Endothelial cell of umbilical vein (primary cell): ENCODE results near the gene FBXL17. TPM values are rescaled to one million over a fixed set of nuclear protein-coding genes. Genes with fewer than 3 reads are reported as not detected.

Experiments used
- BruUV-seq: library from RNA; stranded (reverse); fragments of 400-500 nt; replicated peaks from 2 replicates; lab custom pipeline; 2021; lab: Mats Ljungman, UMichigan
- CTCF ChIA-PET: fragments of 300-600, 350-600 bp; sonication (Branson Sonifier 250); formaldehyde crosslinking; loops from one replicate; lab custom pipeline; 2021; ENCODE audit warnings: antibody characterized with exemption, inconsistent platforms; lab: Charles Lee
- POLR2A ChIA-PET: fragments of 300-600, 350-600 bp; sonication (Branson Sonifier 250); formaldehyde crosslinking; loops from one replicate; lab custom pipeline; 2021; ENCODE audit warnings: antibody characterized with exemption, inconsistent platforms; lab: Charles Lee
- DNase-seq: peaks from one replicate; pipeline ENCODE4 v3.0.0-alpha.2; 2011; ENCODE audit warnings: low read depth, low spot score
- FAIRE-seq: peaks from 2 replicates; lab custom pipeline; 2011; peaks lifted over from hg19 to GRCh38; lab: Jason Lieb, UNC
- H2AFZ ChIP-seq: 2 replicates; pipeline ENCODE4 v1.6.0; 2012; ENCODE audit warnings: low read depth, low read length, control low read depth, inconsistent platforms
- H3K27ac ChIP-seq: 2 replicates; pipeline ENCODE4 v1.5.1; 2011; ENCODE audit warnings: low read depth, mild to moderate bottlenecking, control low read depth, low read length, moderate library complexity; ENCODE audit not compliant: insufficient read depth
- H3K27me3 ChIP-seq, 2 experiments: 2 replicates each; pipeline versions ENCODE4 v1.6.0 to v1.6.1; 2011; ENCODE audit warnings: low read length in 2 of 2, mixed read lengths in 1 of 2; ENCODE audit not compliant: control insufficient read depth in 2 of 2, insufficient read depth in 2 of 2
- H3K36me3 ChIP-seq, 2 experiments: 2 replicates in 1 of 2; 3 replicates in 1 of 2; pipeline ENCODE4 v1.5.1; 2011; ENCODE audit warnings: low read length in 2 of 2, mild to moderate bottlenecking in 1 of 2, moderate library complexity in 1 of 2; ENCODE audit not compliant: control insufficient read depth in 2 of 2, insufficient read depth in 2 of 2; ENCODE audit errors: extremely low read depth in 1 of 2
- H3K4me1 ChIP-seq: 3 replicates; pipeline ENCODE4 v1.5.1; 2011; ENCODE audit warnings: mild to moderate bottlenecking, low read length; ENCODE audit not compliant: control insufficient read depth, insufficient read depth; ENCODE audit errors: extremely low read depth
- H3K4me2 ChIP-seq: 2 replicates; pipeline ENCODE4 v1.6.1; 2011; ENCODE audit warnings: low read length, control low read depth, mixed read lengths; ENCODE audit not compliant: insufficient read depth
- H3K4me3 ChIP-seq, 3 experiments: fragments of 200-600 bp in 1 of 3; sonication (generic), shearing (Covaris generic) in 1 of 3; replicated peaks in 1 of 3; 2 replicates each; pipeline ENCODE4 v1.5.1; 2011 to 2016; ENCODE audit warnings: control low read depth in 3 of 3, low read length in 3 of 3, mild to moderate bottlenecking in 2 of 3, inconsistent platforms in 1 of 3, low read depth in 1 of 3, moderate library complexity in 1 of 3; ENCODE audit not compliant: insufficient read depth in 1 of 3
- H3K79me2 ChIP-seq: 2 replicates; pipeline ENCODE4 v1.6.0; 2012; ENCODE audit warnings: low read length, inconsistent platforms; ENCODE audit not compliant: control insufficient read depth, insufficient read depth
- H3K9ac ChIP-seq: replicated peaks from 2 replicates; pipeline ENCODE3; 2011; ENCODE audit warnings: low read length, control low read depth; ENCODE audit not compliant: insufficient read depth; ENCODE audit errors: extremely low read depth
- H3K9me1 ChIP-seq: replicated peaks from 3 replicates; pipeline ENCODE4 v1.6.0; 2011; ENCODE audit warnings: mild to moderate bottlenecking, low read length; ENCODE audit not compliant: control insufficient read depth, insufficient read depth; ENCODE audit errors: extremely low read depth
- H3K9me3 ChIP-seq: replicated peaks from 2 replicates; pipeline ENCODE4 v1.5.1; 2012; ENCODE audit warnings: low read length, inconsistent platforms; ENCODE audit not compliant: control insufficient read depth, insufficient read depth
- H4K20me1 ChIP-seq: replicated peaks from 2 replicates; pipeline ENCODE3; 2011; ENCODE audit warnings: mild to moderate bottlenecking, low read length; ENCODE audit not compliant: control insufficient read depth, insufficient read depth; ENCODE audit errors: extremely low read depth
- GATA2 ChIP-seq: IDR thresholded peaks from 2 replicates; pipeline ENCODE4 v1.7.0; 2011; ENCODE audit warnings: low read depth, mild to moderate bottlenecking, moderate library complexity, mixed read lengths, low read length; ENCODE audit not compliant: insufficient read length, insufficient read depth
- MYC ChIP-seq: IDR thresholded peaks from one replicate; pipeline ENCODE4 v1.6.1; 2011; ENCODE audit warnings: mild to moderate bottlenecking, low read depth, low read length
- dilution Hi-C: fragments of 300-500 bp; cut with MboI; formaldehyde crosslinking; loops from one replicate; pipeline ENCODE4 v1.15.0; 2019; ENCODE audit warnings: low sequenced_read_pairs; ENCODE audit not compliant: extremely low pct_ligation_motif_present
- intact Hi-C: fragments of 100-400 bp; cut with micrococcal nuclease; formaldehyde crosslinking; loops from one replicate; pipeline ENCODE4 v1.10.0; 2022
- polyA plus RNA-seq, 4 experiments: library from polyadenylated mRNA; depleted of rRNA in 3 of 4; stranded (reverse) in 3 of 4; unstranded in 1 of 4; fragments of >200 nt; gene quantifications; 2 replicates each; pipeline versions ENCODE4 v1.2.1 to v1.2.3, GENCODE V29; 2011 to 2012; ENCODE audit warnings: missing spikeins in 1 of 4
- total RNA-seq: library from RNA; stranded (reverse); gene quantifications from 2 replicates; pipeline ENCODE4 v1.2.3, GENCODE V29; 2021
- TF ChIP-seq, protein P1 (sequence below), 2 donors: IDR thresholded peaks; 1 replicate in 1 of 2; 2 replicates in 1 of 2; pipeline ENCODE4 v1.5.1; 2011; ENCODE audit warnings: low read length in 2 of 2, mild to moderate bottlenecking in 2 of 2, moderate library complexity in 2 of 2, control low read depth in 1 of 2, inconsistent platforms in 1 of 2, low read depth in 1 of 2; ENCODE audit not compliant: insufficient read depth in 1 of 2; ENCODE audit errors: extremely low read depth in 1 of 2
- TF ChIP-seq, protein P2 (sequence below): IDR thresholded peaks from 2 replicates; pipeline ENCODE4 v1.6.1; 2011; ENCODE audit not compliant: insufficient read depth, insufficient read length

The FBXL17 gene
- total and polyA plus RNA-seq, 2 donors (not counting 3 experiments of a cell fraction or from before 2014, with no cell fraction given), result 2.7 to 8.8 TPM

DNA sequence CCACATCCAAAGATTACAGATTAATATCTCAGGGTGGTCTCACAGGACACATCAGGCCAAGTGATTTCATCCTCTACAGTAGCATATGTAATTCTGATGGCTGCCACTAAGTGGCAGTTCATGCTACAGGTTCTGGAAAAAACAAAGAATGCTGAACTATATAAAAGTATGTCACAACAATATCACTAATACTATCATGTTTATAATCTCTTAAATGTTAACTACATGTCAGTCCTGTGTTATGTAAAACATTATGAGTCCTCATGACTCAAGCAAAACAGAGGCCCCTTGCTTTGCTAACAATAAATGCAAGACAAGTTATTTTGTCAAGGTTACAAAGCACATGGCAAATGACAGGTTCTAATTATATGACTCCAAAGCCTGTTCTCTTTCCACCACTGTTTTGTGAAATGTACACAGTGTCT lies 233.2 kb downstream of the FBXL17 start:
- no peaks in the 10 kb centered on the region for H3K9me1 ChIP-seq
- CTCF ChIA-PET, result interaction anchor here (0.6 to 2.5 kb wide), 4 partner anchors 12 to 197 kb away, joined by 3 to 16 read pairs (median 4); no protein-coding TSS in a partner anchor
- BruUV-seq, result no TSS peak
- H4K20me1 ChIP-seq, result no peaks in the 10 kb centered on the region
- FAIRE-seq, result peak; percentile 8
- H3K27me3 ChIP-seq, result no peaks in the 10 kb centered on the region
- H3K4me1 ChIP-seq, result no peaks in the 10 kb centered on the region
- DNase-seq, result peak; percentile 49
- no peak overlapping the region for H3K27ac ChIP-seq
- intact Hi-C loops, result loop anchor here (1.0 kb wide), 1 partner anchor 197 kb away; no protein-coding TSS in a partner anchor
- no peak overlapping the region for H3K4me3 ChIP-seq
- TF ChIP-seq MYC, result no peak
- no peak for TF ChIP-seq GATA2
- TF ChIP-seq, protein P1, sequence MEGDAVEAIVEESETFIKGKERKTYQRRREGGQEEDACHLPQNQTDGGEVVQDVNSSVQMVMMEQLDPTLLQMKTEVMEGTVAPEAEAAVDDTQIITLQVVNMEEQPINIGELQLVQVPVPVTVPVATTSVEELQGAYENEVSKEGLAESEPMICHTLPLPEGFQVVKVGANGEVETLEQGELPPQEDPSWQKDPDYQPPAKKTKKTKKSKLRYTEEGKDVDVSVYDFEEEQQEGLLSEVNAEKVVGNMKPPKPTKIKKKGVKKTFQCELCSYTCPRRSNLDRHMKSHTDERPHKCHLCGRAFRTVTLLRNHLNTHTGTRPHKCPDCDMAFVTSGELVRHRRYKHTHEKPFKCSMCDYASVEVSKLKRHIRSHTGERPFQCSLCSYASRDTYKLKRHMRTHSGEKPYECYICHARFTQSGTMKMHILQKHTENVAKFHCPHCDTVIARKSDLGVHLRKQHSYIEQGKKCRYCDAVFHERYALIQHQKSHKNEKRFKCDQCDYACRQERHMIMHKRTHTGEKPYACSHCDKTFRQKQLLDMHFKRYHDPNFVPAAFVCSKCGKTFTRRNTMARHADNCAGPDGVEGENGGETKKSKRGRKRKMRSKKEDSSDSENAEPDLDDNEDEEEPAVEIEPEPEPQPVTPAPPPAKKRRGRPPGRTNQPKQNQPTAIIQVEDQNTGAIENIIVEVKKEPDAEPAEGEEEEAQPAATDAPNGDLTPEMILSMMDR (IDR thresholded peaks at IDR 0.05; ENCODE audit: extremely low read depth in 1 of 2, insufficient read depth in 1 of 2, low read depth in 1 of 2, low read length in 2 of 2), result peak; percentile 28 to 35
- TF ChIP-seq, protein P2, sequence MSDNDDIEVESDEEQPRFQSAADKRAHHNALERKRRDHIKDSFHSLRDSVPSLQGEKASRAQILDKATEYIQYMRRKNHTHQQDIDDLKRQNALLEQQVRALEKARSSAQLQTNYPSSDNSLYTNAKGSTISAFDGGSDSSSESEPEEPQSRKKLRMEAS, result no peak
- no peak overlapping the region for H3K4me2 ChIP-seq
- H3K79me2 ChIP-seq, result no peaks in the 10 kb centered on the region
- dilution Hi-C loops, result no loop called here
- H3K9ac ChIP-seq, result no peak overlapping the region
- no peaks in the 10 kb centered on the region for H3K36me3 ChIP-seq
- no peaks in the 10 kb centered on the region for H3K9me3 ChIP-seq
- POLR2A ChIA-PET, result no interaction called here
- H2AFZ ChIP-seq, result no peak overlapping the region

DNA sequence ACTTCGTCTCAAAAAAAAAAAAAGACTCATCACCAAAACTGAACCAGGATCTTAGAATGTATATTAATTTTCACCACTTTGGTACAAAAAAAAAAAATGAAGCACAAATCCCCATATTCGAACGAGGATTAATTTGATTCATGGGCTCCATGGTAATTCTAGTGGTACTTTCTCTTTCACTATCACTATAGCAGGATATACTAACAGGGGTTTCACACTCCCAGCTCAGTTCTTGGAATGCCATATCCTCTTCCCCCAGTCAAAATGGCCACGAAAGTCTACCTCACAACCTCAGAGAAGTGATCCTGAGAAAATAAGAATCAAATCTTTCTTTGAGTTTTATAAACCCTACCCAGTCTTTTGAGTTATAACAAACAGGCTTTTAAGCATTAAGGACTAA lies 235.7 kb downstream of the FBXL17 start:
- H3K9me3 ChIP-seq, result no peaks in the 10 kb centered on the region
- TF ChIP-seq, protein P2, result no peak
- TF ChIP-seq, protein P1 (IDR thresholded peaks at IDR 0.05; ENCODE audit: extremely low read depth in 1 of 2, insufficient read depth in 1 of 2, low read depth in 1 of 2, low read length in 2 of 2), result no peak
- DNase-seq (no peak), FAIRE-seq (no peak)
- H3K4me3 ChIP-seq, result no peak overlapping the region
- intact Hi-C loops, result no loop called here
- dilution Hi-C loops, result no loop called here
- no TSS peak for BruUV-seq
- H3K4me1 ChIP-seq, result no peaks in the 10 kb centered on the region
- H3K36me3 ChIP-seq, result no peaks in the 10 kb centered on the region
- no peaks in the 10 kb centered on the region for H4K20me1 ChIP-seq
- ChIA-PET POLR2A (no interaction called here), CTCF (no interaction called here)
- H2AFZ ChIP-seq, result no peak overlapping the region
- H3K9me1 ChIP-seq, result no peaks in the 10 kb centered on the region
- H3K27me3 ChIP-seq, result no peaks in the 10 kb centered on the region
- no peak overlapping the region for H3K27ac ChIP-seq
- H3K79me2 ChIP-seq, result no peaks in the 10 kb centered on the region
- H3K9ac ChIP-seq, result no peak overlapping the region
- H3K4me2 ChIP-seq, result no peak overlapping the region
